HL-60 (cell line): Measurements from ENCODE around the gene PCNX4.

Experiments
- DNase-seq, 2 experiments: peaks; one replicate each; pipeline ENCODE4 v3.0.0-alpha.2; 2010 to 2020; ENCODE audit warnings: low read depth in 1 of 2, low spot score in 1 of 2
- H3K27ac ChIP-seq: fragments of 250-450 bp; sonication (Bioruptor Pico); replicated peaks from 2 replicates; pipeline ENCODE4 v1.5.1; 2020; ENCODE audit warnings: mild to moderate bottlenecking, moderate library complexity
- H3K27me3 ChIP-seq: fragments of 250-450 bp; sonication (Bioruptor Pico); 2 replicates; pipeline ENCODE4 v1.5.1; 2021; ENCODE audit warnings: mild to moderate bottlenecking, moderate library complexity; ENCODE audit not compliant: insufficient read depth, poor library complexity, severe bottlenecking
- H3K4me3 ChIP-seq: replicated peaks from 2 replicates; pipeline ENCODE4 v1.5.1; 2011; ENCODE audit warnings: mild to moderate bottlenecking, control low read depth, low read length; ENCODE audit not compliant: insufficient read depth
- CTCF ChIP-seq: IDR thresholded peaks from one replicate; pipeline ENCODE4 v1.5.1; 2011; ENCODE audit warnings: low read length, control low read depth, inconsistent platforms; ENCODE audit not compliant: insufficient read depth
- GABPA ChIP-seq: IDR thresholded peaks from 2 replicates; pipeline ENCODE4 v1.6.1; 2012; ENCODE audit warnings: low read depth
- POLR2AphosphoS5 ChIP-seq: IDR thresholded peaks from 2 replicates; pipeline ENCODE4 v1.6.1; 2012; ENCODE audit warnings: low read depth
- SPI1 ChIP-seq: IDR thresholded peaks from 2 replicates; pipeline ENCODE4 v1.6.1; 2012; ENCODE audit warnings: low read depth, mild to moderate bottlenecking, borderline replicate concordance
- TF ChIP-seq, protein P1 (sequence below): IDR thresholded peaks from 2 replicates; pipeline ENCODE4 v1.6.1; 2012; ENCODE audit warnings: low read depth; ENCODE audit not compliant: insufficient replicate concordance

Gene PCNX4

GRCh38 chr14:60214415-60215126 lies 122.8 kb downstream of the PCNX4 start:
- no peaks in the 10 kb centered on the region for H3K27me3 ChIP-seq
- H3K4me3 ChIP-seq = no peak overlapping the region
- no peak for DNase-seq
- TF ChIP-seq POLR2AphosphoS5 (no peak), CTCF (no peak), GABPA (no peak), SPI1 (no peak)
- TF ChIP-seq, protein P1, sequence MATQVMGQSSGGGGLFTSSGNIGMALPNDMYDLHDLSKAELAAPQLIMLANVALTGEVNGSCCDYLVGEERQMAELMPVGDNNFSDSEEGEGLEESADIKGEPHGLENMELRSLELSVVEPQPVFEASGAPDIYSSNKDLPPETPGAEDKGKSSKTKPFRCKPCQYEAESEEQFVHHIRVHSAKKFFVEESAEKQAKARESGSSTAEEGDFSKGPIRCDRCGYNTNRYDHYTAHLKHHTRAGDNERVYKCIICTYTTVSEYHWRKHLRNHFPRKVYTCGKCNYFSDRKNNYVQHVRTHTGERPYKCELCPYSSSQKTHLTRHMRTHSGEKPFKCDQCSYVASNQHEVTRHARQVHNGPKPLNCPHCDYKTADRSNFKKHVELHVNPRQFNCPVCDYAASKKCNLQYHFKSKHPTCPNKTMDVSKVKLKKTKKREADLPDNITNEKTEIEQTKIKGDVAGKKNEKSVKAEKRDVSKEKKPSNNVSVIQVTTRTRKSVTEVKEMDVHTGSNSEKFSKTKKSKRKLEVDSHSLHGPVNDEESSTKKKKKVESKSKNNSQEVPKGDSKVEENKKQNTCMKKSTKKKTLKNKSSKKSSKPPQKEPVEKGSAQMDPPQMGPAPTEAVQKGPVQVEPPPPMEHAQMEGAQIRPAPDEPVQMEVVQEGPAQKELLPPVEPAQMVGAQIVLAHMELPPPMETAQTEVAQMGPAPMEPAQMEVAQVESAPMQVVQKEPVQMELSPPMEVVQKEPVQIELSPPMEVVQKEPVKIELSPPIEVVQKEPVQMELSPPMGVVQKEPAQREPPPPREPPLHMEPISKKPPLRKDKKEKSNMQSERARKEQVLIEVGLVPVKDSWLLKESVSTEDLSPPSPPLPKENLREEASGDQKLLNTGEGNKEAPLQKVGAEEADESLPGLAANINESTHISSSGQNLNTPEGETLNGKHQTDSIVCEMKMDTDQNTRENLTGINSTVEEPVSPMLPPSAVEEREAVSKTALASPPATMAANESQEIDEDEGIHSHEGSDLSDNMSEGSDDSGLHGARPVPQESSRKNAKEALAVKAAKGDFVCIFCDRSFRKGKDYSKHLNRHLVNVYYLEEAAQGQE = no peak
- H3K27ac ChIP-seq = no peak overlapping the region

DNA sequence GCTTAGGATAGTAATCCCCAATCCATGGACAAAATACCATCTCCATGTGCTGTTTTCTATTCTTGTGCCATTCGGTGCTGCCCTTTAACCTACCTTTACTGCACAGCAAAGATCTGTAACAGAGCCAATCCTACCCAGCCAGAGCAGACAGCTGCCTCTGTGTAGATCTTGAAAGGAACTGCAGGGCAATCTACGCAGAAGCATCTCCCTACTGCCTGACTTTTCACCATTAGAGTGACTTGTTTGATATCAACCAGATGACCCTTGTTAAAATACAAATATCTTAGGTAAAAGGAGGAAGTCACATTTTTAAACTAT lies 123.4 kb downstream of the PCNX4 start:
- TF ChIP-seq CTCF = no peak
- no peak for TF ChIP-seq GABPA
- TF ChIP-seq, protein P1 = no peak
- TF ChIP-seq SPI1 = no peak
- TF ChIP-seq POLR2AphosphoS5 = no peak
- no peak for DNase-seq
- Histone ChIP-seq H3K27ac (no peak overlapping the region), H3K27me3 (no peaks in the 10 kb centered on the region), H3K4me3 (no peak overlapping the region)

GRCh38 chr14:60215520-60216420 lies 124.0 kb downstream of the PCNX4 start:
- H3K4me3 ChIP-seq = no peak overlapping the region
- TF ChIP-seq, protein P1 = no peak
- TF ChIP-seq SPI1 (no peak), GABPA (no peak), CTCF (no peak), POLR2AphosphoS5 (no peak)
- DNase-seq = no peak
- no peak overlapping the region for H3K27ac ChIP-seq
- H3K27me3 ChIP-seq = no peaks in the 10 kb centered on the region
